Neural cell (in vitro differentiated cells): ENCODE data around the gene C9orf78. TPM values are rescaled to one million over a fixed set of nuclear protein-coding genes. Genes with fewer than 3 reads are reported as not detected.

Experiments used
- H2AFZ ChIP-seq: fragments of 200-600, 300-800 bp; sonication (generic), shearing (Covaris generic); 2 replicates; pipeline ENCODE4 v1.6.0; 2014; ENCODE audit warnings: low read depth, mild to moderate bottlenecking, antibody characterized with exemption, low read length, moderate library complexity
- H3F3A ChIP-seq: fragments of 200-600 bp; shearing (Covaris generic); 2 replicates; pipeline ENCODE4 v1.6.1; 2016; ENCODE audit warnings: mild to moderate bottlenecking, moderate library complexity, mixed read lengths, antibody characterized with exemption, low read length; ENCODE audit not compliant: insufficient read depth, poor library complexity, severe bottlenecking
- H3K27ac ChIP-seq: fragments of 200-600, 300-800 bp; sonication (generic), shearing (Covaris generic); 2 replicates; pipeline ENCODE4 v1.5.1; 2014; ENCODE audit warnings: mild to moderate bottlenecking, low read length, moderate library complexity
- H3K27me3 ChIP-seq: fragments of 300-800, 200-600 bp; sonication (generic), shearing (Covaris generic); 2 replicates; pipeline ENCODE4 v1.6.0; 2014; ENCODE audit warnings: mild to moderate bottlenecking, low read depth, low read length, moderate library complexity; ENCODE audit not compliant: insufficient read depth
- H3K36me3 ChIP-seq: fragments of 300-800, 200-600 bp; sonication (generic), shearing (Covaris generic); 2 replicates; pipeline ENCODE4 v1.5.1; 2014; ENCODE audit warnings: mild to moderate bottlenecking, antibody characterized with exemption, low read length, moderate library complexity; ENCODE audit not compliant: insufficient read depth
- H3K4me2 ChIP-seq: fragments of 300-800, 200-600 bp; sonication (generic), shearing (Covaris generic); 2 replicates; pipeline ENCODE4 v1.6.0; 2014; ENCODE audit warnings: mild to moderate bottlenecking, low read length
- H3K4me3 ChIP-seq: fragments of 300-800, 200-600 bp; sonication (generic), shearing (Covaris generic); 2 replicates; pipeline ENCODE4 v1.5.1; 2014; ENCODE audit warnings: mild to moderate bottlenecking, low read length, moderate library complexity
- H3K79me2 ChIP-seq: fragments of 200-600 bp; shearing (Covaris generic); replicated peaks from 2 replicates; pipeline ENCODE4 v1.6.0; 2014; ENCODE audit warnings: mild to moderate bottlenecking, low read length, moderate library complexity; ENCODE audit not compliant: insufficient read depth
- H3K9ac ChIP-seq: fragments of 300-800, 200-600 bp; sonication (generic), shearing (Covaris generic); 2 replicates; pipeline ENCODE4 v1.6.1; 2016; ENCODE audit warnings: mild to moderate bottlenecking, low read length, mixed read lengths
- H3K9me2 ChIP-seq: fragments of 200-600 bp; shearing (Covaris generic); 2 replicates; pipeline ENCODE4 v1.6.1; 2016; ENCODE audit warnings: mild to moderate bottlenecking, low read length, mixed read lengths; ENCODE audit not compliant: insufficient read depth
- H3K9me3 ChIP-seq: fragments of 200-600, 300-800 bp; sonication (generic), shearing (Covaris generic); 2 replicates; pipeline ENCODE4 v1.6.1; 2016; ENCODE audit warnings: mild to moderate bottlenecking, mixed run types, low read length, moderate library complexity, mixed read lengths
- H4K20me1 ChIP-seq: fragments of 200-600 bp; shearing (Covaris generic); 2 replicates; pipeline ENCODE4 v1.6.1; 2016; ENCODE audit warnings: mild to moderate bottlenecking, mixed run types; ENCODE audit not compliant: insufficient read depth
- EP300 ChIP-seq: fragments of 450-650 bp; conservative IDR thresholded peaks from 2 replicates; pipeline ENCODE4 v1.6.1; 2014; ENCODE audit warnings: antibody characterized with exemption, mild to moderate bottlenecking, moderate library complexity; ENCODE audit not compliant: poor library complexity, severe bottlenecking
- EZH2 ChIP-seq: fragments of 200-600, 300-800 bp; shearing (Covaris generic), sonication (generic); IDR thresholded peaks from 2 replicates; pipeline ENCODE4 v1.6.1; 2014; ENCODE audit warnings: antibody characterized with exemption, low read length, borderline replicate concordance, mild to moderate bottlenecking; ENCODE audit not compliant: insufficient read depth, poor library complexity, severe bottlenecking
- MXI1 ChIP-seq: fragments of 450-650 bp; conservative IDR thresholded peaks from 2 replicates; pipeline ENCODE4 v1.6.1; 2014; ENCODE audit warnings: antibody characterized with exemption, mild to moderate bottlenecking; ENCODE audit not compliant: poor library complexity, severe bottlenecking
- POLR2AphosphoS5 ChIP-seq: IDR thresholded peaks from 2 replicates; pipeline ENCODE4 v1.6.1; 2012
- RAD21 ChIP-seq: fragments of 450-650 bp; conservative IDR thresholded peaks from 2 replicates; pipeline ENCODE4 v1.6.1; 2014; ENCODE audit warnings: antibody characterized with exemption, mild to moderate bottlenecking, moderate library complexity
- SMC3 ChIP-seq: fragments of 450-650 bp; conservative IDR thresholded peaks from 2 replicates; pipeline ENCODE4 v1.6.1; 2014; ENCODE audit warnings: antibody characterized with exemption, mild to moderate bottlenecking, moderate library complexity; ENCODE audit not compliant: poor library complexity
- TAF1 ChIP-seq: IDR thresholded peaks from 2 replicates; pipeline ENCODE4 v1.6.1; 2012; ENCODE audit warnings: low read depth
- polyA plus RNA-seq: library from polyadenylated mRNA; depleted of rRNA; stranded (reverse); fragments of >200 nt; gene quantifications from 2 replicates; pipeline ENCODE4 v1.2.3, GENCODE V29; 2014
- TF ChIP-seq, protein P1 (sequence below): fragments of 450-650 bp; IDR thresholded peaks from 2 replicates; pipeline ENCODE4 v1.5.1; 2014; ENCODE audit warnings: antibody characterized with exemption, mild to moderate bottlenecking, moderate library complexity; ENCODE audit not compliant: poor library complexity, severe bottlenecking

The C9orf78 gene
- polyA plus RNA-seq, 1 donor from 2014 or later, result 91.3 TPM

- no peak overlapping the region for H2AFZ ChIP-seq
- H3K9me3 ChIP-seq, result no peaks in the 10 kb centered on the region
- H3K4me2 ChIP-seq, result no peak overlapping the region
- H3K36me3 ChIP-seq, result no peaks in the 10 kb centered on the region
- H3K9me2 ChIP-seq, result no peaks in the 10 kb centered on the region
- no peak overlapping the region for H3K4me3 ChIP-seq
- TF ChIP-seq RAD21 (no peak), TAF1 (no peak)
- TF ChIP-seq, protein P1, sequence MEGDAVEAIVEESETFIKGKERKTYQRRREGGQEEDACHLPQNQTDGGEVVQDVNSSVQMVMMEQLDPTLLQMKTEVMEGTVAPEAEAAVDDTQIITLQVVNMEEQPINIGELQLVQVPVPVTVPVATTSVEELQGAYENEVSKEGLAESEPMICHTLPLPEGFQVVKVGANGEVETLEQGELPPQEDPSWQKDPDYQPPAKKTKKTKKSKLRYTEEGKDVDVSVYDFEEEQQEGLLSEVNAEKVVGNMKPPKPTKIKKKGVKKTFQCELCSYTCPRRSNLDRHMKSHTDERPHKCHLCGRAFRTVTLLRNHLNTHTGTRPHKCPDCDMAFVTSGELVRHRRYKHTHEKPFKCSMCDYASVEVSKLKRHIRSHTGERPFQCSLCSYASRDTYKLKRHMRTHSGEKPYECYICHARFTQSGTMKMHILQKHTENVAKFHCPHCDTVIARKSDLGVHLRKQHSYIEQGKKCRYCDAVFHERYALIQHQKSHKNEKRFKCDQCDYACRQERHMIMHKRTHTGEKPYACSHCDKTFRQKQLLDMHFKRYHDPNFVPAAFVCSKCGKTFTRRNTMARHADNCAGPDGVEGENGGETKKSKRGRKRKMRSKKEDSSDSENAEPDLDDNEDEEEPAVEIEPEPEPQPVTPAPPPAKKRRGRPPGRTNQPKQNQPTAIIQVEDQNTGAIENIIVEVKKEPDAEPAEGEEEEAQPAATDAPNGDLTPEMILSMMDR, result no peak
- no peaks in the 10 kb centered on the region for H4K20me1 ChIP-seq
- no peaks in the 10 kb centered on the region for H3K27me3 ChIP-seq
- H3K9ac ChIP-seq, result no peak overlapping the region
- no peak overlapping the region for H3K27ac ChIP-seq
- H3K79me2 ChIP-seq, result no peaks in the 10 kb centered on the region
- no peaks in the 10 kb centered on the region for H3F3A ChIP-seq
Measured at GRCh38 chr9:129868872-129869486, 33.9 kb upstream of the C9orf78 start.

DNA sequence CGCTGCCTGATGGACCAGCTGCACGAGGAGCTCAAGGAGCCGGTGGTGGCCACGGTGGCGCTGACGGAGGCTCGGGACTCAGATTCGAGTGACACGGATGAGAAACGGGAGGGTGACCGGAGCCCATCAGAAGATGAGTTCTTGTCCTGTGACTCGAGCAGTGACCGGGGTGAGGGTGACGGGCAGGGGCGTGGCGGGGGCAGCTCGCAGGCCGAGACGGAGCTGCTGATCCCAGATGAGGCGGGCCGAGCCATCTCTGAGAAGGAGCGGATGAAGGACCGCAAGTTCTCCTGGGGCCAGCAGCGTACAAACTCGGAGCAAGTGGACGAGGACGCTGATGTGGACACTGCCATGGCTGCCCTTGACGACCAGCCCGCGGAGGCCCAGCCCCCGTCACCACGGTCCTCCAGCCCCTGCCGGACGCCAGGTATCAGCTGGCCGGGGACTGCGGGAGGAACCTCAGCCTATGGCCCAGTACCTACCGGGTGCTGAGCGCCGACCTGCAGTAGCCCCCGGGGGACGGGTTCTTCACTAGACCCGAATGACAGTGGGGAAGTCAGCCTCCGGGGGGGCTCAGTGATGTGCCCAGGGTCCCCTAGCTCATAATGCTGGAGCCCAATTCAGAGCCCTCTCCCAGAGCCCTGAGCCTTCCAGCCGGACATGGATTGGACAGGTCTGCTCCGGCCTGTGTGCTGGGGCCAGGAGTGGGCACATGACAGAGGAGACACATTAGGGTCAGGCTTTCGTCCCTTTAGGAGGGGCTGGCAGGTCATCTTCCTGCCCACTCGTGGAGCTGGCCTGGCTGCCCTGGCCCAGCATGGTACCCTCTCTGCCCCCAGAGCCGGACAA is 33.2 kb upstream of the C9orf78 start:
- Histone ChIP-seq H3K79me2 (no peaks in the 10 kb centered on the region), H2AFZ (no peak overlapping the region)
- TF ChIP-seq EP300 (no peak), SMC3 (no peak)

GRCh38 chr9:129867136-129868022 is 32.3 kb upstream of the C9orf78 start:
- H3K36me3 ChIP-seq, result no peaks in the 10 kb centered on the region
- no peaks in the 10 kb centered on the region for H4K20me1 ChIP-seq
- no peaks in the 10 kb centered on the region for H3K9me3 ChIP-seq
- no peaks in the 10 kb centered on the region for H3K79me2 ChIP-seq
- H3K9ac ChIP-seq, result no peak overlapping the region
- TF ChIP-seq, protein P1, result no peak
- no peak for TF ChIP-seq EZH2
- no peak for TF ChIP-seq EP300
- TF ChIP-seq RAD21, result no peak
- no peak for TF ChIP-seq MXI1
- no peak for TF ChIP-seq TAF1
- no peak for TF ChIP-seq POLR2AphosphoS5
- no peaks in the 10 kb centered on the region for H3K27me3 ChIP-seq
- no peak overlapping the region for H3K27ac ChIP-seq
- H3K4me2 ChIP-seq, result no peak overlapping the region
- H3K4me3 ChIP-seq, result no peak overlapping the region
- H3K9me2 ChIP-seq, result no peaks in the 10 kb centered on the region
- H2AFZ ChIP-seq, result no peak overlapping the region
- no peaks in the 10 kb centered on the region for H3F3A ChIP-seq

More for the DNA sequence above, 33.2 kb upstream of the C9orf78 start:
- H3K4me2 ChIP-seq, result no peak overlapping the region
- no peaks in the 10 kb centered on the region for H3F3A ChIP-seq
- no peak overlapping the region for H3K27ac ChIP-seq
- no peak overlapping the region for H3K4me3 ChIP-seq
- no peak overlapping the region for H3K9ac ChIP-seq
- H4K20me1 ChIP-seq, result no peaks in the 10 kb centered on the region
- H3K9me3 ChIP-seq, result no peaks in the 10 kb centered on the region
- H3K9me2 ChIP-seq, result no peaks in the 10 kb centered on the region
- no peaks in the 10 kb centered on the region for H3K27me3 ChIP-seq
- H3K36me3 ChIP-seq, result no peaks in the 10 kb centered on the region
